Measurements from ENCODE around the gene PACS1.
"Not testable (repeated sequence)": the region's sequence is repeated elsewhere in the genome, so short reads cannot be mapped to it uniquely, and the experiment has no call there.

PACS1 gene

GRCh38 chr11:66072518-66072917, 2.4 kb downstream of the PACS1 start:
- in situ Hi-C loops (cut with MboI; ENCODE audit: low sequenced_read_pairs): no loop called here

- in situ Hi-C loops (cut with MboI; ENCODE audit: low sequenced_read_pairs): no loop called here
Measured at GRCh38 chr11:66073669-66074068, 3.6 kb downstream of the PACS1 start.

- in situ Hi-C loops (cut with MboI; ENCODE audit: low sequenced_read_pairs): no loop called here
Measured at GRCh38 chr11:66075273-66075672, 5.2 kb downstream of the PACS1 start.

GRCh38 chr11:66076561-66076960, 6.5 kb downstream of the PACS1 start:
- in situ Hi-C loops (cut with MboI; ENCODE audit: low sequenced_read_pairs): no loop called here

- in situ Hi-C loops (cut with MboI; ENCODE audit: low sequenced_read_pairs): no loop called here
Measured at GRCh38 chr11:66077927-66078326, 7.9 kb downstream of the PACS1 start.

GRCh38 chr11:66078949-66079348, 8.9 kb downstream of the PACS1 start:
- in situ Hi-C loops (cut with MboI; ENCODE audit: low sequenced_read_pairs): not testable (repeated sequence)

GRCh38 chr11:66080055-66080817, 10.2 kb downstream of the PACS1 start:
- in situ Hi-C loops (cut with MboI; ENCODE audit: low sequenced_read_pairs): no loop called here

GRCh38 chr11:66081505-66081904, 11.4 kb downstream of the PACS1 start:
- in situ Hi-C loops (cut with MboI; ENCODE audit: low sequenced_read_pairs): no loop called here

GRCh38 chr11:66082946-66083698, 13.1 kb downstream of the PACS1 start:
- in situ Hi-C loops (cut with MboI; ENCODE audit: low sequenced_read_pairs): no loop called here

GRCh38 chr11:66083767-66084166, 13.7 kb downstream of the PACS1 start:
- in situ Hi-C loops (cut with MboI; ENCODE audit: low sequenced_read_pairs): no loop called here

GRCh38 chr11:66084821-66085475, 14.9 kb downstream of the PACS1 start:
- in situ Hi-C loops (cut with MboI; ENCODE audit: low sequenced_read_pairs): no loop called here

GRCh38 chr11:66087148-66087908, 17.3 kb downstream of the PACS1 start:
- in situ Hi-C loops (cut with MboI; ENCODE audit: low sequenced_read_pairs): no loop called here

GRCh38 chr11:66089067-66089466, 19.0 kb downstream of the PACS1 start:
- in situ Hi-C loops (cut with MboI; ENCODE audit: low sequenced_read_pairs): no loop called here

- in situ Hi-C loops (cut with MboI; ENCODE audit: low sequenced_read_pairs): no loop called here
Measured at GRCh38 chr11:66090288-66090687, 20.2 kb downstream of the PACS1 start.

- in situ Hi-C loops (cut with MboI; ENCODE audit: low sequenced_read_pairs): not testable (repeated sequence)
Measured at GRCh38 chr11:66092125-66092524, 22.1 kb downstream of the PACS1 start.

GRCh38 chr11:66099746-66100145, 29.7 kb downstream of the PACS1 start:
- in situ Hi-C loops (cut with MboI; ENCODE audit: low sequenced_read_pairs): not testable (repeated sequence)

- in situ Hi-C loops (cut with MboI; ENCODE audit: low sequenced_read_pairs): no loop called here
Measured at GRCh38 chr11:66100272-66101065, 30.4 kb downstream of the PACS1 start.

GRCh38 chr11:66101066-66101464, 31.0 kb downstream of the PACS1 start:
- in situ Hi-C loops (cut with MboI; ENCODE audit: low sequenced_read_pairs): no loop called here

GRCh38 chr11:66104057-66104638, 34.1 kb downstream of the PACS1 start:
- in situ Hi-C loops (cut with MboI; ENCODE audit: low sequenced_read_pairs): no loop called here

All from HL-60/S4 treated with phorbol 12-myristate 13-acetate at 8.2 ng/mL for 4 days and 3 days (cell line).